ENCODE measurements around the gene NOTCH2NLA. TPM values are rescaled to one million over a fixed set of nuclear protein-coding genes. Genes with fewer than 3 reads are reported as not detected.
"Not testable (repeated sequence)": the region's sequence is repeated elsewhere in the genome, so short reads cannot be mapped to it uniquely, and the experiment has no call there.

The NOTCH2NLA gene
- polyA plus RNA-seq, 3 donors from 2014 or later, result 18.9 to 19.7 (median 19.2) TPM

- DNase-seq, H3K36me3 Mint-ChIP-seq: not testable (repeated sequence)
Observed at GRCh38 chr1:146251523-146251922, 22.7 kb upstream of the NOTCH2NLA start.

GRCh38 chr1:146248643-146249042 lies 19.8 kb upstream of the NOTCH2NLA start:
- not testable (repeated sequence) for H3K36me3 Mint-ChIP-seq; H3K27me3 Mint-ChIP-seq (ENCODE audit: low read depth in 3 of 3); DNase-seq; H3K27ac Mint-ChIP-seq; H3K4me3 Mint-ChIP-seq; H3K9me3 Mint-ChIP-seq; H3K4me1 Mint-ChIP-seq

More at GRCh38 chr1:146251523-146251922, 22.7 kb upstream of the NOTCH2NLA start:
- not testable (repeated sequence) for H3K4me3 Mint-ChIP-seq; H3K27ac Mint-ChIP-seq; H3K27me3 Mint-ChIP-seq (ENCODE audit: low read depth in 3 of 3); H3K9me3 Mint-ChIP-seq; H3K4me1 Mint-ChIP-seq

GRCh38 chr1:146236626-146237025 lies 7.8 kb upstream of the NOTCH2NLA start:
- not testable (repeated sequence) for H3K9me3 Mint-ChIP-seq; H3K36me3 Mint-ChIP-seq; DNase-seq; H3K27me3 Mint-ChIP-seq (ENCODE audit: low read depth in 3 of 3); H3K4me1 Mint-ChIP-seq; H3K4me3 Mint-ChIP-seq; H3K27ac Mint-ChIP-seq

GRCh38 chr1:146236026-146236601 lies 7.3 kb upstream of the NOTCH2NLA start:
- not testable (repeated sequence) for H3K27me3 Mint-ChIP-seq (ENCODE audit: low read depth in 3 of 3); H3K36me3 Mint-ChIP-seq; H3K27ac Mint-ChIP-seq; H3K4me3 Mint-ChIP-seq; H3K4me1 Mint-ChIP-seq; H3K9me3 Mint-ChIP-seq; DNase-seq

- not testable (repeated sequence) for H3K27me3 Mint-ChIP-seq (ENCODE audit: low read depth in 3 of 3); H3K4me1 Mint-ChIP-seq; H3K36me3 Mint-ChIP-seq; H3K9me3 Mint-ChIP-seq
- peak overlapping the region in 2 of 6 donors; percentile 55 to 59 for H3K27ac Mint-ChIP-seq
- peak; percentile 16 to 40 (median 31) for DNase-seq
- H3K4me3 Mint-ChIP-seq, result peak overlapping the region; percentile 61 to 79 (median 76)
Observed at GRCh38 chr1:146228144-146228682, 608 bp downstream of the NOTCH2NLA start.

- not testable (repeated sequence) for H3K9me3 Mint-ChIP-seq; DNase-seq; H3K27ac Mint-ChIP-seq; H3K36me3 Mint-ChIP-seq; H3K27me3 Mint-ChIP-seq (ENCODE audit: low read depth in 3 of 3); H3K4me3 Mint-ChIP-seq; H3K4me1 Mint-ChIP-seq
Observed at GRCh38 chr1:146174531-146174930, 54.3 kb downstream of the NOTCH2NLA start.

- DNase-seq; H3K27ac Mint-ChIP-seq; H3K4me3 Mint-ChIP-seq; H3K27me3 Mint-ChIP-seq (ENCODE audit: low read depth in 3 of 3); H3K4me1 Mint-ChIP-seq; H3K9me3 Mint-ChIP-seq; H3K36me3 Mint-ChIP-seq: not testable (repeated sequence)
Observed at GRCh38 chr1:146167740-146168139, 61.1 kb downstream of the NOTCH2NLA start.

- H3K27me3 Mint-ChIP-seq (ENCODE audit: low read depth in 3 of 3); H3K9me3 Mint-ChIP-seq; DNase-seq; H3K36me3 Mint-ChIP-seq; H3K27ac Mint-ChIP-seq; H3K4me1 Mint-ChIP-seq; H3K4me3 Mint-ChIP-seq: not testable (repeated sequence)
Observed at GRCh38 chr1:146167273-146167672, 61.5 kb downstream of the NOTCH2NLA start.

GRCh38 chr1:146144465-146144864 lies 84.4 kb downstream of the NOTCH2NLA start, which contains the start of gene NBPF10:
TSS of gene NBPF10 (minus strand) at chr1:146144804. CDS start at chr1:146144769, 35 bp downstream.
- H3K4me3 Mint-ChIP-seq; H3K27me3 Mint-ChIP-seq (ENCODE audit: low read depth in 3 of 3); H3K4me1 Mint-ChIP-seq; H3K9me3 Mint-ChIP-seq; H3K27ac Mint-ChIP-seq; H3K36me3 Mint-ChIP-seq: not testable (repeated sequence)
- peak in 1 of 3 donors; percentile 25 for DNase-seq

Other genes with a start within 250 kb of the NOTCH2NLA start
- 1,000 to 10,000 TPM; 3,408 to 4,367 (median 4,229) TPM for gene TXNIP, start 232.4 kb downstream of the NOTCH2NLA start, polyA plus RNA-seq
- not detected for gene HJV, start 207.3 kb downstream of the NOTCH2NLA start, polyA plus RNA-seq
- under 1 TPM in 2 of 3 donors, not detected in 1; 0.06 to 0.11 TPM for gene NBPF10, start 84.2 kb downstream of the NOTCH2NLA start, polyA plus RNA-seq

All from immature natural killer cell (primary cell).